GM23338 (cell line): ENCODE measurements around the gene IFT74. TPM values are rescaled to one million over a fixed set of nuclear protein-coding genes. Genes with fewer than 3 reads are reported as not detected.

Experiments
- ATAC-seq: fragments of 200-7000 bp; cut with Tn5 transposase; 3 replicates; pipeline ENCODE4 v1.9.1; 2020
- DNase-seq: peaks from one replicate; pipeline ENCODE4 v3.0.0-alpha.2; 2015; ENCODE audit warnings: low spot score
- H2AFZ ChIP-seq: fragments of 200-600 bp; sonication (generic); 2 replicates; pipeline ENCODE4 v1.8.0; 2016; ENCODE audit warnings: antibody characterized with exemption, mild to moderate bottlenecking, moderate library complexity
- H3F3A ChIP-seq: fragments of 200-600 bp; sonication (generic); replicated peaks from 2 replicates; pipeline ENCODE4 v1.8.0; 2017; ENCODE audit warnings: antibody characterized with exemption, mixed run types, low read depth
- H3K27ac ChIP-seq: fragments of 200-600 bp; sonication (generic); 2 replicates; pipeline ENCODE4 v1.6.1; 2016; ENCODE audit warnings: low read depth
- H3K27me3 ChIP-seq: fragments of 200-600 bp; sonication (generic); 2 replicates; pipeline ENCODE4 v1.8.0; 2016; ENCODE audit warnings: mild to moderate bottlenecking, mixed run types, moderate library complexity; ENCODE audit not compliant: insufficient read depth
- H3K36me3 ChIP-seq: fragments of 200-600 bp; sonication (generic); 2 replicates; pipeline ENCODE4 v1.8.0; 2016; ENCODE audit warnings: mild to moderate bottlenecking; ENCODE audit not compliant: insufficient read depth
- H3K4me1 ChIP-seq: fragments of 200-600 bp; sonication (generic); 2 replicates; pipeline ENCODE4 v1.8.0; 2016; ENCODE audit warnings: mild to moderate bottlenecking, moderate library complexity; ENCODE audit not compliant: insufficient read depth
- H3K4me2 ChIP-seq: fragments of 200-600 bp; sonication (generic); 2 replicates; pipeline ENCODE4 v1.7.1; 2017; ENCODE audit warnings: mixed run types
- H3K4me3 ChIP-seq: fragments of 200-600 bp; sonication (generic); 2 replicates; pipeline ENCODE4 v1.6.1; 2016; ENCODE audit warnings: mixed run types
- H3K79me2 ChIP-seq: fragments of 200-600 bp; sonication (generic); replicated peaks from 2 replicates; pipeline ENCODE4 v1.8.0; 2017; ENCODE audit warnings: mild to moderate bottlenecking; ENCODE audit not compliant: insufficient read depth
- H3K9me2 ChIP-seq: fragments of 200-600 bp; sonication (generic); 2 replicates; pipeline ENCODE4 v1.8.0; 2017; ENCODE audit not compliant: insufficient read depth
- H4K20me1 ChIP-seq: fragments of 200-600 bp; sonication (generic); replicated peaks from 2 replicates; pipeline ENCODE4 v1.8.0; 2017; ENCODE audit warnings: mild to moderate bottlenecking; ENCODE audit not compliant: insufficient read depth
- H3K27ac Mint-ChIP-seq: 2 replicates; pipeline ENCODE4 v1.8.0; 2020; ENCODE audit warnings: inconsistent platforms, mild to moderate bottlenecking, moderate library complexity, mixed read lengths
- H3K27me3 Mint-ChIP-seq: 3 replicates; pipeline ENCODE4 v1.8.0; 2022; ENCODE audit warnings: low read depth, mild to moderate bottlenecking, moderate library complexity, mixed read lengths, inconsistent platforms; ENCODE audit not compliant: insufficient read depth, poor library complexity
- H3K36me3 Mint-ChIP-seq: 3 replicates; pipeline ENCODE4 v1.8.0; 2021; ENCODE audit warnings: low read depth, mild to moderate bottlenecking, inconsistent platforms, moderate library complexity, mixed read lengths
- H3K4me1 Mint-ChIP-seq: 3 replicates; pipeline ENCODE4 v1.8.0; 2020; ENCODE audit warnings: mild to moderate bottlenecking, inconsistent platforms, mixed read lengths
- H3K4me3 Mint-ChIP-seq: 3 replicates; pipeline ENCODE4 v1.8.0; 2021; ENCODE audit warnings: moderate library complexity, mild to moderate bottlenecking, inconsistent platforms, mixed read lengths
- H3K9me3 Mint-ChIP-seq: 3 replicates; pipeline ENCODE4 v1.8.0; 2020; ENCODE audit warnings: moderate library complexity, mild to moderate bottlenecking, inconsistent platforms, mixed read lengths
- CREB1 ChIP-seq: fragments of 250-450 bp; sonication (Bioruptor Pico); IDR thresholded peaks from 2 replicates; pipeline ENCODE4 v1.5.0; 2020; ENCODE audit warnings: low read depth, mild to moderate bottlenecking, moderate library complexity
- EZH2 ChIP-seq: fragments of 200-600 bp; sonication (generic); IDR thresholded peaks from one replicate; pipeline ENCODE4 v1.8.0; 2017; ENCODE audit warnings: antibody characterized with exemption, mild to moderate bottlenecking, low read depth; ENCODE audit not compliant: unreplicated experiment
- EZH2phosphoT487 ChIP-seq: fragments of 200-600 bp; sonication (generic); IDR thresholded peaks from one replicate; pipeline ENCODE4 v1.8.1; 2018; ENCODE audit warnings: antibody characterized with exemption; ENCODE audit not compliant: unreplicated experiment
- JUNB ChIP-seq: IDR thresholded peaks from one replicate; pipeline ENCODE4 v1.6.1; 2016; ENCODE audit warnings: antibody characterized with exemption; ENCODE audit not compliant: unreplicated experiment
- NANOG ChIP-seq: IDR thresholded peaks from 2 replicates; pipeline ENCODE4 v1.6.1; 2016; ENCODE audit warnings: antibody characterized with exemption, borderline replicate concordance
- POLR2AphosphoS5 ChIP-seq: IDR thresholded peaks from 2 replicates; pipeline ENCODE4 v1.6.1; 2016; ENCODE audit warnings: antibody characterized with exemption, low read depth
- STAT1 ChIP-seq: IDR thresholded peaks from one replicate; pipeline ENCODE4 v1.6.1; 2016; ENCODE audit warnings: antibody characterized with exemption; ENCODE audit not compliant: unreplicated experiment
- ZNF114 ChIP-seq: fragments of 250-450 bp; sonication (Bioruptor Pico); IDR thresholded peaks from 2 replicates; pipeline ENCODE4 v1.5.0; 2020; ENCODE audit warnings: mild to moderate bottlenecking, moderate library complexity
- ZNF331 ChIP-seq: fragments of 250-450 bp; sonication (Bioruptor Pico); IDR thresholded peaks from 2 replicates; pipeline ENCODE4 v1.5.0; 2020; ENCODE audit warnings: low read depth, mild to moderate bottlenecking, moderate library complexity
- polyA plus RNA-seq: library from polyadenylated mRNA; unstranded; fragments of >200 nt; fragmentation: Nextera tagmentation; extraction: Ambion mirVana; gene quantifications from 2 replicates; pipeline ENCODE4 v1.2.1, GENCODE V29; 2016
- total RNA-seq: library from RNA; depleted of rRNA; stranded (reverse); fragments of >200 nt; shearing (Covaris generic); gene quantifications from 2 replicates; pipeline ENCODE4 v1.2.3, GENCODE V29; 2014
- TF ChIP-seq, protein P1 (sequence below): IDR thresholded peaks from 2 replicates; pipeline ENCODE4 v1.6.1; 2016; ENCODE audit warnings: antibody characterized with exemption
- TF ChIP-seq, protein P2 (sequence below), 2 experiments: fragments of 200-600 bp in 1 of 2; sonication (generic) in 1 of 2; conservative IDR thresholded peaks; 2 replicates each; pipeline versions ENCODE4 v1.5.1 to v1.6.1; 2016 to 2017; ENCODE audit warnings: antibody characterized with exemption in 2 of 2, low read depth in 2 of 2, mild to moderate bottlenecking in 2 of 2, moderate library complexity in 1 of 2
- TF ChIP-seq, protein P3 (sequence below): IDR thresholded peaks from one replicate; pipeline ENCODE4 v1.6.1; 2018; ENCODE audit warnings: antibody characterized with exemption; ENCODE audit not compliant: unreplicated experiment
- TF ChIP-seq, protein P4 (sequence below): fragments of 250-450 bp; sonication (Bioruptor Pico); IDR thresholded peaks from 2 replicates; pipeline ENCODE4 v1.5.0; 2020; ENCODE audit warnings: mild to moderate bottlenecking, moderate library complexity

Gene IFT74
- total and polyA plus RNA-seq, 2 experiments from 2014 or later = 14.6 to 30.0 TPM

DNA sequence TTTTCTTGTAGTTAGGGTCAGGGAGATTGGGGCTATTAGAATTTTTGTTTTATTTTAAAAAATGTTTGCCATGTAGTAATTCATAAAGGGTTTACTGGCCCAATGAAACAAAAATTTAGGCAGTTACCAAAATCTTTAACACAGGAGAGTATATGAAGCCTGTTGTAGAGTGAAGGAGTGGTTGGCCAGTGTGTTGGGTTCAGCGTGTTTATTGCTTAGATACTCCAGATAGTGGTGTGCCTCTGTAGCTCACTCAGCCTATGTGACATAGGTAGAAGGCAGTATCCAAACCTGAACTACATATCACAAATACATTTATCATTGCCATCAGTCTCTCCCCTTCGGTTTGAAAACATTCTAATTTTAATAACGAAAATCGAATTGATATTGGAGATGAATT, 154.0 kb downstream of the IFT74 start:
- Histone ChIP-seq H3K27ac (no peak overlapping the region), H3K27me3 (no peaks in the 10 kb centered on the region), H3K9me2 (no peaks in the 10 kb centered on the region), H3F3A (no peaks in the 10 kb centered on the region), H3K4me2 (peak overlapping the region; percentile 72), H4K20me1 (no peaks in the 10 kb centered on the region), H3K79me2 (peaks cover 5% of the 10 kb centered on the region; the same call in 1 of the 2 replicates), H3K4me3 (peak overlapping the region; percentile 46), H2AFZ (no peak overlapping the region), H3K4me1 (peaks cover 13% of the 10 kb centered on the region), H3K36me3 (no peaks in the 10 kb centered on the region)
- Mint-ChIP-seq H3K4me1 (peaks cover 15% of the 10 kb centered on the region), H3K4me3 (peak overlapping the region; percentile 47; the same call in 1 of the 3 replicates), H3K27ac (no peak overlapping the region), H3K36me3 (no peaks in the 10 kb centered on the region), H3K9me3 (no peaks in the 10 kb centered on the region), H3K27me3 (no peaks in the 10 kb centered on the region)
- DNase-seq = no peak
- no peak for TF ChIP-seq POLR2AphosphoS5
- no peak for TF ChIP-seq EZH2
- no peak for TF ChIP-seq STAT1
- TF ChIP-seq CREB1 (CRISPR knock-in tag) = no peak
- TF ChIP-seq, protein P1, sequence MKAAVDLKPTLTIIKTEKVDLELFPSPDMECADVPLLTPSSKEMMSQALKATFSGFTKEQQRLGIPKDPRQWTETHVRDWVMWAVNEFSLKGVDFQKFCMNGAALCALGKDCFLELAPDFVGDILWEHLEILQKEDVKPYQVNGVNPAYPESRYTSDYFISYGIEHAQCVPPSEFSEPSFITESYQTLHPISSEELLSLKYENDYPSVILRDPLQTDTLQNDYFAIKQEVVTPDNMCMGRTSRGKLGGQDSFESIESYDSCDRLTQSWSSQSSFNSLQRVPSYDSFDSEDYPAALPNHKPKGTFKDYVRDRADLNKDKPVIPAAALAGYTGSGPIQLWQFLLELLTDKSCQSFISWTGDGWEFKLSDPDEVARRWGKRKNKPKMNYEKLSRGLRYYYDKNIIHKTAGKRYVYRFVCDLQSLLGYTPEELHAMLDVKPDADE = no peak
- TF ChIP-seq NANOG = no peak
- no peak for TF ChIP-seq ZNF331 (CRISPR knock-in tag)
- TF ChIP-seq, protein P2, sequence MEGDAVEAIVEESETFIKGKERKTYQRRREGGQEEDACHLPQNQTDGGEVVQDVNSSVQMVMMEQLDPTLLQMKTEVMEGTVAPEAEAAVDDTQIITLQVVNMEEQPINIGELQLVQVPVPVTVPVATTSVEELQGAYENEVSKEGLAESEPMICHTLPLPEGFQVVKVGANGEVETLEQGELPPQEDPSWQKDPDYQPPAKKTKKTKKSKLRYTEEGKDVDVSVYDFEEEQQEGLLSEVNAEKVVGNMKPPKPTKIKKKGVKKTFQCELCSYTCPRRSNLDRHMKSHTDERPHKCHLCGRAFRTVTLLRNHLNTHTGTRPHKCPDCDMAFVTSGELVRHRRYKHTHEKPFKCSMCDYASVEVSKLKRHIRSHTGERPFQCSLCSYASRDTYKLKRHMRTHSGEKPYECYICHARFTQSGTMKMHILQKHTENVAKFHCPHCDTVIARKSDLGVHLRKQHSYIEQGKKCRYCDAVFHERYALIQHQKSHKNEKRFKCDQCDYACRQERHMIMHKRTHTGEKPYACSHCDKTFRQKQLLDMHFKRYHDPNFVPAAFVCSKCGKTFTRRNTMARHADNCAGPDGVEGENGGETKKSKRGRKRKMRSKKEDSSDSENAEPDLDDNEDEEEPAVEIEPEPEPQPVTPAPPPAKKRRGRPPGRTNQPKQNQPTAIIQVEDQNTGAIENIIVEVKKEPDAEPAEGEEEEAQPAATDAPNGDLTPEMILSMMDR (conservative IDR thresholded peaks at IDR 0.05; ENCODE audit: low read depth in 2 of 2) = no peak
- TF ChIP-seq JUNB = no peak
- no peak for TF ChIP-seq EZH2phosphoT487
- TF ChIP-seq, protein P3, sequence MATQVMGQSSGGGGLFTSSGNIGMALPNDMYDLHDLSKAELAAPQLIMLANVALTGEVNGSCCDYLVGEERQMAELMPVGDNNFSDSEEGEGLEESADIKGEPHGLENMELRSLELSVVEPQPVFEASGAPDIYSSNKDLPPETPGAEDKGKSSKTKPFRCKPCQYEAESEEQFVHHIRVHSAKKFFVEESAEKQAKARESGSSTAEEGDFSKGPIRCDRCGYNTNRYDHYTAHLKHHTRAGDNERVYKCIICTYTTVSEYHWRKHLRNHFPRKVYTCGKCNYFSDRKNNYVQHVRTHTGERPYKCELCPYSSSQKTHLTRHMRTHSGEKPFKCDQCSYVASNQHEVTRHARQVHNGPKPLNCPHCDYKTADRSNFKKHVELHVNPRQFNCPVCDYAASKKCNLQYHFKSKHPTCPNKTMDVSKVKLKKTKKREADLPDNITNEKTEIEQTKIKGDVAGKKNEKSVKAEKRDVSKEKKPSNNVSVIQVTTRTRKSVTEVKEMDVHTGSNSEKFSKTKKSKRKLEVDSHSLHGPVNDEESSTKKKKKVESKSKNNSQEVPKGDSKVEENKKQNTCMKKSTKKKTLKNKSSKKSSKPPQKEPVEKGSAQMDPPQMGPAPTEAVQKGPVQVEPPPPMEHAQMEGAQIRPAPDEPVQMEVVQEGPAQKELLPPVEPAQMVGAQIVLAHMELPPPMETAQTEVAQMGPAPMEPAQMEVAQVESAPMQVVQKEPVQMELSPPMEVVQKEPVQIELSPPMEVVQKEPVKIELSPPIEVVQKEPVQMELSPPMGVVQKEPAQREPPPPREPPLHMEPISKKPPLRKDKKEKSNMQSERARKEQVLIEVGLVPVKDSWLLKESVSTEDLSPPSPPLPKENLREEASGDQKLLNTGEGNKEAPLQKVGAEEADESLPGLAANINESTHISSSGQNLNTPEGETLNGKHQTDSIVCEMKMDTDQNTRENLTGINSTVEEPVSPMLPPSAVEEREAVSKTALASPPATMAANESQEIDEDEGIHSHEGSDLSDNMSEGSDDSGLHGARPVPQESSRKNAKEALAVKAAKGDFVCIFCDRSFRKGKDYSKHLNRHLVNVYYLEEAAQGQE = no peak
- no peak for TF ChIP-seq ZNF114 (CRISPR knock-in tag)
- TF ChIP-seq, protein P4, sequence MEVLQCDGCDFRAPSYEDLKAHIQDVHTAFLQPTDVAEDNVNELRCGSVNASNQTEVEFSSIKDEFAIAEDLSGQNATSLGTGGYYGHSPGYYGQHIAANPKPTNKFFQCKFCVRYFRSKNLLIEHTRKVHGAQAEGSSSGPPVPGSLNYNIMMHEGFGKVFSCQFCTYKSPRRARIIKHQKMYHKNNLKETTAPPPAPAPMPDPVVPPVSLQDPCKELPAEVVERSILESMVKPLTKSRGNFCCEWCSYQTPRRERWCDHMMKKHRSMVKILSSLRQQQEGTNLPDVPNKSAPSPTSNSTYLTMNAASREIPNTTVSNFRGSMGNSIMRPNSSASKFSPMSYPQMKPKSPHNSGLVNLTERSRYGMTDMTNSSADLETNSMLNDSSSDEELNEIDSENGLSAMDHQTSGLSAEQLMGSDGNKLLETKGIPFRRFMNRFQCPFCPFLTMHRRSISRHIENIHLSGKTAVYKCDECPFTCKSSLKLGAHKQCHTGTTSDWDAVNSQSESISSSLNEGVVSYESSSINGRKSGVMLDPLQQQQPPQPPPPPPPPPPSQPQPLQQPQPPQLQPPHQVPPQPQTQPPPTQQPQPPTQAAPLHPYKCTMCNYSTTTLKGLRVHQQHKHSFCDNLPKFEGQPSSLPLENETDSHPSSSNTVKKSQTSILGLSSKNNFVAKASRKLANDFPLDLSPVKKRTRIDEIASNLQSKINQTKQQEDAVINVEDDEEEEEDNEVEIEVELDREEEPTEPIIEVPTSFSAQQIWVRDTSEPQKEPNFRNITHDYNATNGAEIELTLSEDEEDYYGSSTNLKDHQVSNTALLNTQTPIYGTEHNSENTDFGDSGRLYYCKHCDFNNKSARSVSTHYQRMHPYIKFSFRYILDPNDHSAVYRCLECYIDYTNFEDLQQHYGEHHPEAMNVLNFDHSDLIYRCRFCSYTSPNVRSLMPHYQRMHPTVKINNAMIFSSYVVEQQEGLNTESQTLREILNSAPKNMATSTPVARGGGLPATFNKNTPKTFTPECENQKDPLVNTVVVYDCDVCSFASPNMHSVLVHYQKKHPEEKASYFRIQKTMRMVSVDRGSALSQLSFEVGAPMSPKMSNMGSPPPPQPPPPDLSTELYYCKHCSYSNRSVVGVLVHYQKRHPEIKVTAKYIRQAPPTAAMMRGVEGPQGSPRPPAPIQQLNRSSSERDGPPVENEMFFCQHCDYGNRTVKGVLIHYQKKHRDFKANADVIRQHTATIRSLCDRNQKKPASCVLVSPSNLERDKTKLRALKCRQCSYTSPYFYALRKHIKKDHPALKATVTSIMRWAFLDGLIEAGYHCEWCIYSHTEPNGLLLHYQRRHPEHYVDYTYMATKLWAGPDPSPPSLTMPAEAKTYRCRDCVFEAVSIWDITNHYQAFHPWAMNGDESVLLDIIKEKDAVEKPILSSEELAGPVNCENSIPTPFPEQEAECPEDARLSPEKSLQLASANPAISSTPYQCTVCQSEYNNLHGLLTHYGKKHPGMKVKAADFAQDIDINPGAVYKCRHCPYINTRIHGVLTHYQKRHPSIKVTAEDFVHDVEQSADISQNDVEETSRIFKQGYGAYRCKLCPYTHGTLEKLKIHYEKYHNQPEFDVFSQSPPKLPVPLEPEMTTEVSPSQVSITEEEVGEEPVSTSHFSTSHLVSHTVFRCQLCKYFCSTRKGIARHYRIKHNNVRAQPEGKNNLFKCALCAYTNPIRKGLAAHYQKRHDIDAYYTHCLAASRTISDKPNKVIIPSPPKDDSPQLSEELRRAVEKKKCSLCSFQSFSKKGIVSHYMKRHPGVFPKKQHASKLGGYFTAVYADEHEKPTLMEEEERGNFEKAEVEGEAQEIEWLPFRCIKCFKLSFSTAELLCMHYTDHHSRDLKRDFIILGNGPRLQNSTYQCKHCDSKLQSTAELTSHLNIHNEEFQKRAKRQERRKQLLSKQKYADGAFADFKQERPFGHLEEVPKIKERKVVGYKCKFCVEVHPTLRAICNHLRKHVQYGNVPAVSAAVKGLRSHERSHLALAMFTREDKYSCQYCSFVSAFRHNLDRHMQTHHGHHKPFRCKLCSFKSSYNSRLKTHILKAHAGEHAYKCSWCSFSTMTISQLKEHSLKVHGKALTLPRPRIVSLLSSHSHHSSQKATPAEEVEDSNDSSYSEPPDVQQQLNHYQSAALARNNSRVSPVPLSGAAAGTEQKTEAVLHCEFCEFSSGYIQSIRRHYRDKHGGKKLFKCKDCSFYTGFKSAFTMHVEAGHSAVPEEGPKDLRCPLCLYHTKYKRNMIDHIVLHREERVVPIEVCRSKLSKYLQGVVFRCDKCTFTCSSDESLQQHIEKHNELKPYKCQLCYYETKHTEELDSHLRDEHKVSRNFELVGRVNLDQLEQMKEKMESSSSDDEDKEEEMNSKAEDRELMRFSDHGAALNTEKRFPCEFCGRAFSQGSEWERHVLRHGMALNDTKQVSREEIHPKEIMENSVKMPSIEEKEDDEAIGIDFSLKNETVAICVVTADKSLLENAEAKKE (CRISPR knock-in tag) = no peak
- peak; percentile 31; the same call in 1 of the 3 replicates for ATAC-seq
